HG03095 (cell line): ENCODE data around the gene C15orf62.
A peak's percentile ranks its signal among the peaks of the same experiment; 100 is the strongest.

Experiments used
- ATAC-seq: cut with Tn5 transposase; IDR thresholded peaks from one replicate; pipeline ENCODE4 v1.9.1; 2021; ENCODE audit warnings: moderate library complexity; ENCODE audit not compliant: unreplicated experiment

Gene C15orf62

DNA sequence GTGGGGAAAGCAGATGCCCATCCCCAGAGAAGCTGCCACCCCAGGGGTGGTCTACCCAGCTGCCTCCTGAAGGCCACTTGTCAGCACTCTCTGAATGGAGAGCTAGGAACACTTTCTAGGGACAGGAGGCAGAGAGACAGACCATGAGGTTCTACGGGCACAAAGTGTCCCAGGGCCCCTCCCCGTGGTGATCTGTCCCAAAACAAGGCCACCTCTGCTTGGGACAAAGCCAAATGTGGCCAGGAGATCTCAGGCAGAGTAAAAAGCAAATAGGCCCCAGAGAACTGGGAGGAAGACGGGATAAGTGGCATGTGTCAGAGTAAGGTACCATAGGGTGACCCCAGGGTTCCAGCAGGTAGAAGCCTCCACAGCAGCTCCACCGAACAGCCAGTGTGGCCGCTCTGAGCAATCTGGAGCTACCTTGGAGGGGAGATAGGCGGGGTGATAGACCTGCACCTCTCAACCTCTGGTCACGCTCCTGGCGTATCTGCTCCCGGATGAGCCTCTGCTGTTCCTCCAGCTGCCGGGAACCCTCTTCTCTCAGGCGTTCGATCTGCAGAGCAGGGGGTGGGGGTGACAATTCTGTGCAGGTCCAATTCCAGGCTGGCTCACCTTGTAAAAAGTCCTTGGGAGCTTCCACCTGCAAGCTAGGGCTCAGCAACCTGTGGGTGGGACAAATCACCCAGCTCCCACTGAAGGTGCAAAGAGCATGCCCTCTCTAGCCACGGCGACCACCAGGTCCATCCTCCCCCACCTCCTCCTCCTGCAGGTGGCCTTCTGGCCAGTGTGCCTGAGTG, 6.2 kb downstream of the C15orf62 start:
- ATAC-seq = no peak

DNA sequence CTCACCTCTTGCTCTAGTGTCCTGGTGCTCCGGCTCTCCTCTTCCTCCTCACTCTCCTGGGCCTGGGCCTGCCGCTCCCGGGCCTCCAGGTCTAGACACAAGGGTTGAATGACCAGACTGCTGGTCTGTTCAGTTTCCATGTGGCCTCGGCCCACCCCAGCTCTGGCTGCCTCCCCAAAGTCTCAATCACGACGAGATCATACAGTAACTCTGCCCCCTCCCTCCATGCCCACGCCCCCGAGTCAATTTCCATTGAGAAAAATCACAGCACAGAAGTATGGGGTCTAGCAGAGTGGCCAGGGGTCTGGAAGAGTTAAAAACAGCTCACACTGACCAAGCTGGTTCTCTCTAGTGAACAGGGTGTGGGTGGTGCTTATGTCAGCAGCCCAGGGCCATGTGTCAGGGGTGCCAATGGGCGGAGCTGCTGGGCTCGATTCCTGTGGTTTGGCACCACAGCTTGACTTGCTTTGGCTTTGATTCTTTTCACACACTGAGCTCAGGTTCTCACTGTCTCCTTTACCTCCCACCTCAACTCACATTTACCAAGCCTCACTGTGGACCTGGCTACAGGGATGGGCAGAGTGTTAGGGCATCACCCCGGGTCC, 6.9 kb downstream of the C15orf62 start:
- ATAC-seq = no peak

DNA sequence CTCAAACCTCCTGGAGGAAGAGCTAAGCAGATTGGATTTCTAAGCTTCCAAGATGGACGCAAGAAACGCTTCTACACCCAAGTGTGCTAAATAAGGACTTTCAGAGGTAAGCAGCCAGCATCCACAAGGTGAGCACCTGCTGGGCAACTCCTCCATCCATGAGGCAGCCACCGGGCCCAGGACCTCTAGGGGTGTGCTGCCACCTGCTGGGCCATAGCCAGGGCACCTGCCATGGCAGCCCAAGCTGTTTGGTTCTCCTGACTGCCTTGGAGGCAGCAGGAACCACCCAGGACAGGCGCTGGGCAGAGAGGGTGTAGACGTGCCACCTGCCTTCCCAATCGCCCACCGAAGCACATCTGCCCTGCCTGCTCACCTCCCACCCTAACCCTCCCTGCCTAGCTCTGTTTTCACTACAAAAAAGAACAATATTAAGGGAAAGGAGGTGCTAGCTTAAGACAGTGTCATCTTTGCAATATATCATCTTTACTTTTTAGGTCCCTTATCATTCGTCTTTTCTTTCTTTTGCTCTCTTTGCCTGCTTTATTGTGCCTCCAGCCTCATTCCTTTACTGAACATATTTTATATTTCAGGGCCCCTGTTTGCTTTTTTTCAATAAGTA, 12.9 kb downstream of the C15orf62 start:
- no peak for ATAC-seq

DNA sequence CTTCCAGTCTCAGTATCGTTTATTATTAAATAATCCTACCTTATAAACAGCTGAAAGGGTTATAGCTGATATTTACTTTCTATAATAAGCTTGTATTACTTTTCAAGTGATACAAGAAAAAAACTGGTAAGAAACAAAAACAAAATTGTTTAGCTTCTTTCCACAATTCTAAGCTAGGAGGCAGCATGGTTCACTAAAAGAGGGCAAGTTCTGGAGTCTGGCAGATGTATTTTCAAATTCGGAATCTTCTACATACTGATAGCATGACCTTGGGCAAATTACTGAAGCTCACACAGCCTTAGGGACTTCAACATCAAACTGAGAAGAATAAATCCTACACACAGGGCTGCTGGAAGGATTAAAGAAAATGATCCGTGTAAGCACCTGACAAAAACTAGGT, 15.4 kb downstream of the C15orf62 start:
- no peak for ATAC-seq

DNA sequence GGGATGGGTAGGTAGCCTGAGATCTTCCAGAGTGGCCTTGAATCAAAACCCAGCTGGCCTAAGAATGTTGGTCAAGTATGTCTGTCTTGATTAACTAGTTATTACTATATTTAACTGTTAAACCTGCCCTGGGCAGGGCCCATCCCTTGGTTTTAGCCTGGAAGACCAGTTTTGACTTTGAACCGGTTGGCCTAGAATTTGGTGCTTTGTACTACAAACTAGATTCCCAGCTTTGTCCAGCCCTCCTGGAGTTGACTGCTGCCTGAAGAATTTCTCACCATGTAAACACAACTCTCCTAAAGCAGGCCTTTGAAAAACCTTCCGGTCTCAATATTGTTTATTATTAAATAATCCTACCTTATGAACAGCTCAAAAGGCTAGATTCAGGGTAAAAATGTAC, 16.0 kb downstream of the C15orf62 start:
- ATAC-seq = no peak

DNA sequence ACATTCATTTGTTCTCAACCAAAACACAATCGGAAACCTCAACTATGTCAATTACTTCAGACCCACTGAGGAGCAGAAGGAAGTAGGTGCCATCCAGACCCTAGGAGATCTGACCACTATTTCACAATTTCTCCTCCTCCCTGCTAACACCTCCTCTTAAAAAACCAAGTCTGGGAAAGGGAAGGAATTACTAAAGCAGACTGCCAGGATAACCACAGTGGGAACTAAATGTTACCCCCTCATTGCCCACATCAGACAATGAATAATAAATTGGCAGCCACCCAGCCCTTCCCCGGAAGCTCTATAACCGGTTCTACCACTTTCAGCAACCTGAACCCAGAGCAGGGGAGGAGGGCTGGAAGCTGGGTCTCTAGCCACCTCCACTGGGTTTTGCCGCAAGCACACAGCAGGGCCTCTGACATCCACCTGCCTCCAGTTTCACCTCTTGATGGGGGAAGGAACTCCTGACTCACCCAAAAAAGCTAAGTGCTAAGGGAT, 17.6 kb downstream of the C15orf62 start:
- no peak for ATAC-seq

DNA sequence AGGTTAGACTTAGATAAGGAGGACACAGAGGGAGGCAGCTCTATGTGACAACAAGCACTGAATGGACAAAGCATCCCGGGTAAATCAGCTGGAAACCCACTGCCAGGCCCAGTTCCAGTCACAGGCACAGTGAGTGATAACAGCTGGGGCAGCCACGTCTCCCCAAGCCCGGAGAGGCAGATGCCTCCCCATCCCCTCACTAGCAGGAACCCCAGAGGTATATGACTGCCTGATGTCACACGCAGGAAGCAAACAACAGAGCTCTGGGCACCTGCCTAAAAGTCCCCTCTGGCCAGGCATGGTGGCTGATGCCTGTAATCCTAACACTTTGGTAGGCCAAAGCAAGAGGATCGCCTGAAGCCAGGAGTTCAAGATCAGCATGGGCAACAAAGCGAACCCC, 18.2 kb downstream of the C15orf62 start:
- ATAC-seq = no peak

DNA sequence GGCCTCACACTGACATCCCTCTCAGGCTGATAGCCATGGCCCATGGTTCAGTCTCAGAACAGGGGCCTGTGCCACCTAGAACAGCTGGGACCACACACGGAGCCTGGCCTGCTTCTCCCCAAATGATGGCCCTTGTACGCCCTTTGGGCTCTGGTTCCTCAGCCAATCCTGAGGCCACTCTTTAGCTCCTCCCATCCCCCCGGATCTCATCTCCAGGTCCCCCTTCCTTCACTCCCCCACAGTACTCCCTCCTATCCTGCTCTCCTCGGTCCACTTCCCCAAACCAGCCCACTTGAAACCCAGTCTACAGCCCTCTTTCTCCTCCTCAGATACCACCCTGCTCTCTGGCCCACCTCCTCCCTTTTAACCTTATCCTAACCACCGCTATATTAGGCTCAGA, 19.3 kb downstream of the C15orf62 start:
- ATAC-seq = no peak

DNA sequence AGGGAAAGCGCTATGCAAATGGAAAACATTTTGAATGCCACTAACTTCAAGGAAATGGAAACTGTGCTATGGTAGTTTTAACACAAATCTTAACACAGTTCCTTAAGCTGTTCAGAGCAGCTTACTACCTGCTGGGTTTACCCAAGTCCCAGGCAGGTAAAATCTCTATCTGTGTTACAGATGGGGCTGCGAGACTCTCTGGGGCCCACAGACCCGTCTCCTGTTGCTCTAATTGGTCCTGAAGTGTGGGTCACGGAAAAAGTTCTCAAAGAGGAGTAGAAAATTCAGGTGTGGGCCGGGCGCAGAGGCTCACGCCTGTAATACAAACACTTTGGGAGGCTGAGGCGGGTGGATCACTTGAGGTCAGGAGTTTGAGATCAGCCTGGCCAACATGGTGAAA, 20.2 kb downstream of the C15orf62 start:
- ATAC-seq = no peak

DNA sequence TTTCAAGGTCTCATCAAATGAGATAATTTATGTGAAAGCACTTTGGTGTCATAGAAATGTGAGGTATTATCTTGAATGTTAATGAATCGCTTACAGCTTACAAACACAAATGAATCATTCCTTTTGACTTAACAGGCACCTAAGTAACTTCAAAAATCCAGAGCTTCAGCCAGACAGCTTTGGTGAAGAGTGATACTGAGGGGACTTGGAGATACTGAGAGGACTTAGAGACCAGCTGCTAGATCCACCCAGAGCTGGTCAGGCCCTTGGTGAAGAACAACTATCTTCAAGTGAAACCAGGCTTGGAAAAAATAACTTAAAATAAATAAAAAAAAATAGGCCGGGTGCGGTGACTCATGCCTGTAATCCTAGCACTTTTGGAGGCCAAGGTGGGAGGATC, 20.9 kb downstream of the C15orf62 start:
- no peak for ATAC-seq

DNA sequence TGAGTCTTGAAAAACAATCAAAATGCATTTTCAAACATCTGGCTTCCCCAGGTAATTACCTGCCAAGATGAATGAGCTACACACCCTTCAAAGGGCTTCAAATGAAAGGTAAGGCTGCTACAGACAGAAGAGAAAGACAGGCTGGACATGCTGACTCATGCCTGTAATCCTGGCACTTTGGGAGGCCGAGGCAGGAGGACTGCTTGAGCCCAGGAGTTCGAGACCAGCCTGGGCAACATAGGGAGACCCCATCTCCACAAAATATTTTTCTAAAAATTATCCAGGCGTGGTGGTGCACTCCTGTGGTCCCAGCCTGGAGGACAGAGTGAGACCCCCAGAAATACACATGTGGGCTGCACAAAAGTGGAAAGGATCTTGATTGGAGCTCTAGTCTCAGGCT, 22.6 kb downstream of the C15orf62 start:
- no peak for ATAC-seq

DNA sequence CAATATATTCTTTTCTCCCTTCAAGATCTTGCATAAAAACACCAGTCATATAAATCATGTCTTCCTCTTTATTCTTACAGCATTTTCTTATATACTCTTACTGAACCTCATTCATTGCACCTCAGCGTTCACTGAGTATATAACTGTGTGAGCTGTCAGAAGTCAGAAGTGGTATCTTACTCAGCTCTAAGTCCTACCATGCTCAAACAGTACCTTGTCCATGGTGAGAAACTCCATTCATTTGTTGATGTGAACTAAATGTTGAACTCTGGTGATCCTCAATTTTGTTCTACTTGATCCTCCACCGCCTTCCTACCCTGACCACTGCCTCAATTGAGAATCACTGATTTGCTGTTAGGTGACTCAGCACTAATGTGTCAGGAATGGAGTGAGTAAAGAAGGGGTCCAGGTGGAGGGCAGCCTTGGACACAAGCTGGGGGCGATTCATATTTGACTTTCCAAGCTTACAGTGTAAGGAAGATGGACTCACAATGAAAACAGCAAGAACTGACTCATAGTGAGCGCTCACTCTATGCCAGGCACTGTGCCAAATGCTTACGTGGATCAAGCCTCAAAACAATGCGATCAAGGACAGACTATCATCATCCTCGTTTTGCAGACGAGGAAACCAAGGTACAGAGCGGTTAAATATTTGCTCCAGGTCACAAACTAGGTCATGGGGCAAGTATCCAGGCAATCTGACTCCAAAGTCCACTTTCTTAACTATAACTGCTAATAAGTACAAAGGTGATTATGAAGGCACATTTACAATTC, 23.6 kb downstream of the C15orf62 start:
- ATAC-seq = no peak

DNA sequence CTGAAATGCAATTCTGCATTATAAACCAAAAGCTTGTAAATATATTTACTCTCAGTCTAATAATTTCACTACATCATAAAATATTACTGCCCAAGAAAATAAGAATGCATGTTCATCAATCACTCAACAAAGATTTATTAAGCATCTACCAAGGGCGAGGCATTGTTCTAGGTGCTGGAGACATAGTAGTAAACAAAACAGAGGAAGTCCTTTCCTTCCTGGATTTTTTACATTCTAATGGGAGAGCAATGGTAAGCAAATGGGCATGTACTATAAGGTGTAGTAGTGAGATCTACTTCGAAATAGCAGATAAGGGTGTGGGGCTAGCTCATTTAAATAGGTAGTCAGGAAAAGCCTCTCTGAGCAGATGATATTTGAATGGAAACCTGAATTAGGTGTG, 26.3 kb downstream of the C15orf62 start:
- no peak for ATAC-seq

DNA sequence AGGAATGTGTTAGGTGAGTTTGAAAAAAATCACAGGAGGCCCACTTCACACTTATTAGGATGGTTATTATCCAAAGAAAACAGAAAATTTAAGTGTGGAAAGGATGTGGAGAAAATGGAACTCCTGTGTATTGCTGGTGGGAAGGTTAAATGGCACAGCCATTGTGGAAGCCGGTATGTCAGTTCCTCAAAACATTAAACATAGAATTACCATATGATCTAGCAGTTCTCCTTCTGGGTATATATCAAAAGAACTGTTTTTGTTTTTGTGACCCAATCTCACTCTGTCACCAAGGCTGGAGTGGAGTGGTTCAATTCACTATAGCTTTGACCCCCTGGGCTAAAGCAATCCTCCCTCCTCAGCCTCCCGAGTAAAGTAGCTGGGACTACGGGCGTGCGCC, 26.7 kb downstream of the C15orf62 start:
- ATAC-seq = no peak

DNA sequence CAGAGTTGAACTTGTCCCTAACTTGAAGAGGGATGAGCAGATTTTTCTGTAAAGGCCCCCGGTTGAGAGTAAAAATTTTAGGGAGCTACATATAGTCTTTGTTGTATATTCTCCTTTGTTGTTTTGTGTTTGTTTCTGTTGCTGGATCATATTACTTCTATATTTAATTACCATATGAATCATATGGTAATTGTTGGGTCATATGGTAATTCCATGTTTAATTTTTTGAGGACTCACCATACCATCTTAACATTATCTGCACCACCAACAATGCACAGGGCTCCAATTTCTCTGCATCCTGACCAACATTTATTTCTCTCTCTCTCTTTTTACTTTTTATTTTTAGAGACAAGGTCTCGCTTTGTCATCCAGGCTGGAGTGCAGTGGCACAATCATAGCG, 29.7 kb downstream of the C15orf62 start:
- ATAC-seq = no peak

DNA sequence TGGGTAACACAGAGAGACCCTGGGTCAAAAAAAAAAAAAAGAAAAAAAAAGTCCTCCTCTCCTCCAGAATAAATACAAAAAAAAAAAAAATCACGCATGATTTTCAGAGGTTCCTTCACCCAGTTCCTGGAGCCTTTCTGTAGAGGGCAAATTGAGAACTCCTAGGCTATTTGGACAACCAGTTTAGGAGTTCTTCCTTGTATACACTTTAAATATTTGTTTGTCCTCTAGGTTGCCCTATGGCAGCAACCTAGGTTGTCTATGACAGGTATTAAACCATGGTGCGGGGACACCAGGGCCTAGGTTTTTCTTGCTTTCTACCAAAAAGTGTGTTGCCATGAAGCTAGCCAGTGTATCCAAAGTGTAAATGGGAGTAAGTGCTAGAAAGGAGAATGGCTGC, 33.3 kb downstream of the C15orf62 start:
- no peak for ATAC-seq

DNA sequence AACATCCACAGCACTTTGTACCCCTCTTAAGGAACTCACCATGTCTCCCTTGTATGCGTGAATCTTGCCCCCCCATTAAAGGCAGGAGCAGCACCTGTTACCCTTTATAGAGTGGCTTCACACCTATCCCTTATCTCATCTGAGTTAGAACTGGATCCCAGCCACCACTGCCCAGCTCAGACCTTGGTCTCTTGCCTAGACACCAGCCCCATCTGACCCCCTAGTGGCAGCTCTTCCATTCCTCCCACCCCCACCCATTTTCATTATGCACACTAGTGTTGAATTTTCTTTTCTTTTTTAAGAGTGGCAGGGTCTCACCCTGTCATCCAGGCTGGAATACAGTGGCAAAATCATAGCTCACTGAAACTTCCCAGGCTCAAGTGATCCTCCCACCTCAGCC, 33.9 kb downstream of the C15orf62 start:
- no peak for ATAC-seq

DNA sequence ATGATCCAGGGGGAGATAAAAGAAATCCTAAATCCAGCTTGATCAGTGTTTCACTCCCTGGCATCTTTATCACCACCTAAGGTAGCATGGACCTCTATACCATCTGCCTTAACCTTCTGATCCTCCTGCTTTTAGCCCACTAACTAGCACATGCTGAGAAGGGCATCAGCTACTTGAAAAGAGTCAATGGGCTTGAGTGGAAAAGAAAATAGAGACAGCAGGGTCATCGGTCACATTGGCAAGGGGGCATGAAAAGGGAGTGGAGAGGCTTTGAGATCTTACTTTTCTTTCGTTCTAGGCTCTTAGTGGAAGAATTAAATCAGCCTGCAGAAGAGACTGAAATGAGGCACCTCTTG, 36.9 kb downstream of the C15orf62 start:
- ATAC-seq = no peak

DNA sequence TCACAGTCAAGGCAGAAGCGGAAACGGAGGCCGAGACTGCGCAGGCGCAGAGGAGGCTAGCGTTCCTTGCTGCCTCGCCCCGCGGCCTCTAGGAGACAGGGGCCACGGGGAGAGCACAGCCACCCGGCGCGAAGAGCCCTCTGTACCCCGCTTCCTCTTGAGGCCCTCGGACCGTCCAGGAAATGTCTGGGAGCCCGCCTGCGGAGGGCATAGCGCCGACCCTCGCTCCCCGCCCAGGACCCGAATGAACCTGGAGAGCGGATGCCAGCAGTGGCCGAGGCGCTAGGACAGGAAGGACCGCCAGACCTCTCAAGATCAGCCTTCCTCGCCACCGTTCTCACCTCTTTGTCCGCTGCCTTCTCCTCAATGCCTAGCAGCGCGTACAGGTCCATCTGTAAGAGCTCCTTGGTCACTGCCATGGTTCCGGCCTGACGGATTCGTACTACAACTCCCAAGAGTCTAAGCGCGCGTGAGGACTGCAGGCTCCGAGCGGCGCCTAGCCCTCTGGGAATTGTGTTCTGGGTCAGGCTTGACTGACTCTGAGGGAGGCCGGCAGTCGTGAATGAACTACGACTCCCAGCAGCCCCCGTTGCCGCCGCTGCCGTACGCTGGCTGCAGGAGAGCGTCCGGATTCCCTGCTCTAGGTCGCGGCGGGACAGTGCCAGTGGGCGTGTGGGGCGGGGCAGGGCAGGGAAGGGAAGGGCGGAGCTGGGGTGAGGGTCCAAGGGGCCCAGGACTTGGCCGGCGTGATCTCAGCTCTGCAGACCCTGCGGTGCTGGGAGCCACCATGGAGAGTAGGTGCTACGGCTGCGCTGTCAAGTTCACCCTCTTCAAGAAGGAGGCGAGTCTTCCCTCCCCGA, 37.5 kb downstream of the C15orf62 start, which contains the start of the genes DNAJC17 and ZFYVE19:
Gene DNAJC17 (minus strand): TSS at position 446 of the 860 bp plus-strand sequence. CDS start 27 bp downstream, at position 419.
Gene ZFYVE19 (plus strand): TSS at position 62 of the 860 bp plus-strand sequence. CDS start 501 bp downstream, at position 563.
- ATAC-seq = peak; percentile 94

DNA sequence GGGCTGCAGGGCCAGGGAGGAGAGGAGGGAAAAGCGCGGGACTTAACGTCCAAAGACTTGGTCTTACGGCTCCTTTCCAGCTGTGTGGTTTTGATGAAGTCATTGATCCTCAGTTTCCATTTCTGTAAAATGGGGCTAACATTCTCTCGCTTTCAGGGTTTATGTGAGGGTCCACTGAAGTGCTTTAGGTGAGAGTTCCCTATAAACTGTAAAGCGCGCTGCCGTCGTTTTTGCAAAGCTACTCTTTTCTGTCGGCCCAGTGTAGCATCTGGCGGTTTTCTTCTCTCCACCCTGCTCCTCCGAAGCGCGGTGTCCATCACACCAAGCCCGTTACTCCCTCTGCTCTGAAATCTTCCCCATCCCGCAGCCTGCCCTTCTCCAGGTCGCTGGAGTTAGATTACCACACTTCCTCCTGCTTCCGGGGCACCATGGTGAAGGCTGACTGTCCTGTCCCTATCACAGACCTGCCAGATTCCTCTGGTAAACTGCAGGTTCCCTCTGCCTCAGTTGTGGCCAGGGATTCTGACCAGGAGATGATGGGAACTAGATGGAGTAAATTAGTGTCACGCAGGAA, 38.2 kb downstream of the C15orf62 start:
- no peak for ATAC-seq
